Mammary epithelial cell (primary cell): ENCODE results near the gene IQCF6.

Experiments used
- CTCF ChIP-seq, 2 donors: IDR thresholded peaks in 1 of 2; conservative IDR thresholded peaks in 1 of 2; 2 replicates each; pipeline ENCODE4 v1.5.1; 2011 to 2012; ENCODE audit warnings: inconsistent platforms in 2 of 2, low read length in 2 of 2, mild to moderate bottlenecking in 2 of 2, control low read depth in 1 of 2, low read depth in 1 of 2; ENCODE audit not compliant: insufficient read depth in 1 of 2; ENCODE audit errors: extremely low read depth in 1 of 2
- EZH2 ChIP-seq: IDR thresholded peaks from 2 replicates; pipeline ENCODE4 v1.6.1; 2012; ENCODE audit warnings: low read length, inconsistent platforms, borderline replicate concordance

GRCh38 chr3:51816723-51817122, 37.7 kb upstream of the IQCF6 start:
- TF ChIP-seq EZH2 (no peak), CTCF (conservative IDR thresholded peaks at IDR 0.05 in 1 of 2, IDR thresholded peaks at IDR 0.05 in 1 of 2; ENCODE audit: extremely low read depth in 1 of 2, insufficient read depth in 1 of 2, low read depth in 1 of 2, low read length in 2 of 2) (no peak)
